Smooth muscle cell (in vitro differentiated cells): ENCODE results near the gene RPUSD4. TPM values are rescaled to one million over a fixed set of nuclear protein-coding genes. Genes with fewer than 3 reads are reported as not detected.
A peak's percentile ranks its signal among the peaks of the same experiment; 100 is the strongest.

Source experiments
- DNase-seq: peaks from one replicate; lab custom pipeline; 2025; ENCODE audit not compliant: unreplicated experiment; lab: John Stamatoyannopoulos, UW
- H2AFZ ChIP-seq: fragments of 200-600 bp; sonication (generic); 2 replicates; pipeline ENCODE4 v1.6.0; 2016; ENCODE audit warnings: antibody characterized with exemption, low read depth, mild to moderate bottlenecking
- H3F3A ChIP-seq: fragments of 200-600 bp; sonication (generic); 2 replicates; pipeline ENCODE4 v1.6.0; 2017; ENCODE audit warnings: antibody characterized with exemption, low read depth
- H3K27ac ChIP-seq: fragments of 200-600 bp; sonication (generic); 2 replicates; pipeline ENCODE4 v1.5.1; 2016; ENCODE audit warnings: low read depth, mild to moderate bottlenecking
- H3K27me3 ChIP-seq: fragments of 200-600 bp; sonication (generic); 2 replicates; pipeline ENCODE4 v1.6.1; 2016; ENCODE audit warnings: low read depth, mild to moderate bottlenecking
- H3K36me3 ChIP-seq: fragments of 200-600 bp; sonication (generic); 2 replicates; pipeline ENCODE4 v1.5.1; 2016; ENCODE audit warnings: low read depth
- H3K4me1 ChIP-seq: fragments of 200-600 bp; sonication (generic); 2 replicates; pipeline ENCODE4 v1.5.1; 2016; ENCODE audit warnings: low read depth
- H3K4me2 ChIP-seq: fragments of 200-600 bp; sonication (generic); 2 replicates; pipeline ENCODE4 v1.6.0; 2016; ENCODE audit warnings: mild to moderate bottlenecking
- H3K4me3 ChIP-seq: fragments of 200-600 bp; sonication (generic); 2 replicates; pipeline ENCODE4 v1.5.1; 2016; ENCODE audit warnings: mild to moderate bottlenecking
- H3K79me2 ChIP-seq: fragments of 200-600 bp; sonication (generic); 2 replicates; pipeline ENCODE4 v1.6.0; 2016; ENCODE audit warnings: low read depth, mild to moderate bottlenecking
- H3K9ac ChIP-seq: fragments of 200-600 bp; sonication (generic); 2 replicates; pipeline ENCODE4 v1.6.0; 2016; ENCODE audit warnings: low read depth
- H3K9me3 ChIP-seq: fragments of 200-600 bp; sonication (generic); replicated peaks from 2 replicates; pipeline ENCODE4 v1.5.1; 2016; ENCODE audit warnings: low read depth
- H4K20me1 ChIP-seq: fragments of 200-600 bp; sonication (generic); 2 replicates; pipeline ENCODE4 v1.6.0; 2016; ENCODE audit warnings: low read depth
- CTCF ChIP-seq: fragments of 200-600 bp; sonication (generic); IDR thresholded peaks from 2 replicates; pipeline ENCODE4 v1.5.1; 2017; ENCODE audit warnings: borderline replicate concordance, mild to moderate bottlenecking, antibody characterized with exemption; ENCODE audit not compliant: insufficient read depth, poor library complexity, severe bottlenecking
- WGBS: methylation state at CpG from one replicate; pipeline ENCODE4 v1.1.7; 2016; ENCODE audit warnings: low lambda C conversion rate; 5-methylcytosine and 5-hydroxymethylcytosine counted together
- polyA plus RNA-seq: library from polyadenylated mRNA; unstranded; fragments of >200 nt; fragmentation: Nextera tagmentation; extraction: Ambion mirVana; gene quantifications from 2 replicates; pipeline ENCODE4 v1.2.1, GENCODE V29; 2016
- total RNA-seq: library from RNA; depleted of rRNA; stranded (reverse); fragments of >200 nt; gene quantifications from 2 replicates; pipeline ENCODE4 v1.2.3, GENCODE V29; 2014

Gene RPUSD4
- total and polyA plus RNA-seq, 2 experiments from 2014 or later, result 8.6 to 34.1 TPM

GRCh38 chr11:126164781-126165180 is 46.7 kb downstream of the RPUSD4 start:
- Histone ChIP-seq H3K4me1 (peaks cover 46% of the 10 kb centered on the region), H3K4me3 (no peak overlapping the region), H3K9ac (no peak overlapping the region), H3K36me3 (no peaks in the 10 kb centered on the region), H3K9me3 (no peaks in the 10 kb centered on the region), H4K20me1 (no peaks in the 10 kb centered on the region), H3K27ac (no peak overlapping the region), H3K79me2 (no peaks in the 10 kb centered on the region), H3K27me3 (no peaks in the 10 kb centered on the region), H2AFZ (no peak overlapping the region), H3F3A (no peaks in the 10 kb centered on the region), H3K4me2 (no peak overlapping the region)
- no peak for DNase-seq
- WGBS, result 85% methylated on average over 8 of the region's 8 CpGs
- TF ChIP-seq CTCF, result no peak

DNA sequence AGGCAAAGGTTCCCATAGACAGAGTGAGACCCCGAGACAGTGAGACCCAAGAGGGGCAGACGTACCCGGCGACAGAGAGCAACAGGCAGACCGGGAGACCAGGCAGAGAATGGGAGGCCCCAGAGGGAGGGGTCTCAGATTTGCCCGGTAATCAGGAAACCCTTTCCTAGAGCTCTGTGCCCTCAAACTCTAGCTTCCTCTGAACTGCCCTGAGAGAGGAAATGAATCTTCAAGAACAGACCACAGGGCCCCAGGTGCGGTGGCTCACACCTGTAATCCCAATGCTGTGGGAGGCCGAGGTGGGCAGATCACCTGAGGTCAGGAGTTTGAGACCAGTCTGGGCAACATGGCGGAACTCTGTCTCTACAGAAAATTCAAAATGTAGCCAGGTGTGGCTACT is 47.7 kb downstream of the RPUSD4 start:
- Histone ChIP-seq H3K4me2 (peak overlapping the region; percentile 51), H4K20me1 (no peaks in the 10 kb centered on the region), H3K4me3 (no peak overlapping the region), H3K36me3 (no peaks in the 10 kb centered on the region), H3F3A (no peaks in the 10 kb centered on the region), H3K79me2 (no peaks in the 10 kb centered on the region), H3K4me1 (peaks cover 51% of the 10 kb centered on the region), H3K9me3 (no peaks in the 10 kb centered on the region), H3K27ac (peak overlapping the region; percentile 54), H3K27me3 (no peaks in the 10 kb centered on the region), H2AFZ (no peak overlapping the region), H3K9ac (peak overlapping the region; percentile 8)
- WGBS, result 87% methylated on average over 9 of the region's 9 CpGs
- no peak for DNase-seq
- TF ChIP-seq CTCF, result no peak

GRCh38 chr11:126163074-126163700 is 48.3 kb downstream of the RPUSD4 start:
- peaks cover 51% of the 10 kb centered on the region for H3K4me1 ChIP-seq
- peak overlapping the region; percentile 8 for H3K9ac ChIP-seq
- 42% methylated on average over 22 of the region's 22 CpGs for WGBS
- peak; percentile 29 for DNase-seq
- H3K27ac ChIP-seq, result peak overlapping the region; percentile 54
- H3F3A ChIP-seq, result no peaks in the 10 kb centered on the region
- H3K36me3 ChIP-seq, result no peaks in the 10 kb centered on the region
- no peak overlapping the region for H2AFZ ChIP-seq
- no peaks in the 10 kb centered on the region for H3K9me3 ChIP-seq
- H4K20me1 ChIP-seq, result no peaks in the 10 kb centered on the region
- H3K4me3 ChIP-seq, result no peak overlapping the region
- no peaks in the 10 kb centered on the region for H3K79me2 ChIP-seq
- TF ChIP-seq CTCF, result no peak
- no peaks in the 10 kb centered on the region for H3K27me3 ChIP-seq
- H3K4me2 ChIP-seq, result peak overlapping the region; percentile 51
